GM11168 (cell line): ENCODE measurements around the gene OARD1.

Experiments used
- in situ Hi-C: fragments of 300-500 bp; cut with MboI; formaldehyde crosslinking; loops from one replicate; pipeline ENCODE4 v1.12.0; 2022; ENCODE audit warnings: low sequenced_read_pairs; ENCODE audit not compliant: unreplicated experiment

Gene OARD1

DNA sequence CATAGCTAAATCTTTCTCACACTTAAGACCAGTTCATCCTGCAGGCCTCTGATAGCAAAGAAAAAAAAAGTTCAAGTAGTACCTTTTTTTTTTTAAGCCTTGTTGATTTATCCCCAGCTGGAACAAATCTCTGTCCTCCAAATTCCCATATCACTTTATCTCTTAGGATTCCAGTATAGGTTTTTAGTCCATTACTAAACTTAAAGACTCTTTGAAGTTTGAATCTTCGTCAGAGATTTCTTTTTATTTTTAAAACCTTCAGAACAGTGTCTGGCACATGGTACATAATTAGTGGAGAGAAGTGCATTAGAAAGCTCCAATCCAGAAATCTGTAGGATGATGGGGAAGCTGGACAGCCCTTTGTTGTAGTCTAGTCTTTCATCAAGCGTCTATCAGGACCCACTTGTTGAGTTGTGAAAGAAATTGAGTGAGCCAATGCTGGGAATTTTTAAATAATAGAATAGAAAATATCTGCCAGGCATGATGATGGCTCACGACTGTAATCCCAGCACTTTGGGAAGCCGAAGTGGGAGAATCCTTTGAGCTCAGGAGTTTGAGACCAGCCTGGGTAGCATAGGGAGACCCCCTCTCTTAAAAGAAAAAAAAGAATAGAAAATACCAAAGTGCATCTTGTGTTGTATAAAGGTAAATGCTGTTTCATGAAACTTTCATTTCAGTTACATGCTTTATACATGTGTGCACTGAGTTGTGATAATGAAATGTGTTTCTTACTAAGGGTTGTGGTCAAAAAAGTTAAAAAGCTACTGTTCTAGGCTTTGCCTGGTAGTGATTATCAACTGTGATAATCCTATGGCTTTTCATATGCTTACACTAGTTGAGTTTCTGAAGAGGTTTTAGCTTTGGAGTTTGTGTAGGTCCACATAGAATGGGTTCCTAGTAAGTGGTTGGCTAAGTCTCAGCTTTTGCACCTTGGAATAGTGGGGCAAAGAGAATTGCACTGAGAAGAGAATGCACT, 3.8 kb upstream of the OARD1 start:
- in situ Hi-C loops = loop anchor here (25.0 kb wide), 1 partner anchor 236 kb away; no protein-coding TSS in a partner anchor

DNA sequence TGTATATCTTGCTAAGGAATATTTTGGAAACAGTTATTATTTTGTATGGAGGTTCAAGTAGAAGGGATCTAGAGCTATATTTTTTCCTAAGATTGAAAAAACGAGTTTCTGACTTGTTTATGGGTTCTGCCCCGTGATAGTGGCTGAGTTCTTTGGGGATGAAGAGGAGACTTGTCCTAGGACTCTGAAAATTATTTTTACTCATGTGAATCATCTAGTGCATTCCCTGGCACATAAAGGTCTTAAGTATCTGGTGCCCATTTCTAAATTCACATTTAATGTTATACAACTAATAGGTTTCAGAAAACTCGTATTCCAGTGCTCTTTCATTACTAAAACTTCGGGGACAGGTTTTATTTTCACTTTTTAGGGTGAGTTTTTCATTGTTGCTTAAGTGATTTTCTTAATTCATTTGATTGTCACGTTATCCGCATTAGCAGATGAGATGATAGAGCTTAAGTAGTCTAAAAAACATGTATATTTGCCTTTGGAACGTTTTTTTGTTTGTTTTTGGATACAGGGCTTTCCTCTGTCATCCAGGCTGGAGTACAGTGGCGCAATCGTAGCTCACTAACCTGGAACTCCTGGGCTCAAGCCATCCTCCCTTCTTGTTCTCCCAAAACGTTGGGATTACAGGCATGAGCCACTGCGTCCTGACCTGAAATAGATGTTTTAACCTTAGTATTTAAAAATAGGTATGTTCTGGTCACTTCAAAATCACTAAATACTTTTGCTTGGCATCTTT, 2.7 kb upstream of the OARD1 start:
- in situ Hi-C loops = loop anchor here (25.0 kb wide), 1 partner anchor 237 kb away; no protein-coding TSS in a partner anchor

DNA sequence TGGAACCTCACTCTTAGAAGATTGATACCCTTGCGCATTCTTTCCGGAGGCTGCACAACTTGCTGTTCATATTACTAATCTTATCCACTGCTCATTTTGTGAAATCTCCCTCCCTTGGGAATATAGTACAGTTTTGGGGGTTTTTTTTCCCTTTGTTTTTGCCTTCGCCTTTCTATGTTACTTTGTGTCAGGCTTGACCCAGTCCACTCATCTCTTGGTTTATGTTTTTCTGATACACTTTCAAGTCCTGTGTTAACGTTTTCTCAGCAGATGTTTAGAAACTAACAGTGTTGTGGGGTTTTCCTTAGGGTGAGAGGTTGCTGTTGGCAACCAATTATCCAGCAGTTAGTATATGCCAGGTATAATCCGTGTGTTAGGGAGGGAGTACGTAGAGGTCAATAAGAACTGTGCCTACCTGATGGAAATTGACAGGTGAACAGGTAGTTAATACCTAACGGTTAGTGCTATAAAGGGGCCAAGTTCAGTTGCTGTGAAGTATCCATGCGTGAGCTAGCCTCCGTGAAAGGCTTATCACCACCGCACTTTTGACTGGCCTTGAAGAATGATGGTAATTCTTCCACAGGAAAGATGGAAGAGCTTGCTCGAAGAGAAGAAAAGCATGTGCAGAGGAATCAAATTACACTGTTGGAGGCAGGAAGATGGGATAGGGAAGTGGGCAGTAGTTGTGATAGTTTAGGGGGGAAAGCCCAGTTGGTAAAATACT, 2.0 kb upstream of the OARD1 start:
- in situ Hi-C loops = no loop called here

DNA sequence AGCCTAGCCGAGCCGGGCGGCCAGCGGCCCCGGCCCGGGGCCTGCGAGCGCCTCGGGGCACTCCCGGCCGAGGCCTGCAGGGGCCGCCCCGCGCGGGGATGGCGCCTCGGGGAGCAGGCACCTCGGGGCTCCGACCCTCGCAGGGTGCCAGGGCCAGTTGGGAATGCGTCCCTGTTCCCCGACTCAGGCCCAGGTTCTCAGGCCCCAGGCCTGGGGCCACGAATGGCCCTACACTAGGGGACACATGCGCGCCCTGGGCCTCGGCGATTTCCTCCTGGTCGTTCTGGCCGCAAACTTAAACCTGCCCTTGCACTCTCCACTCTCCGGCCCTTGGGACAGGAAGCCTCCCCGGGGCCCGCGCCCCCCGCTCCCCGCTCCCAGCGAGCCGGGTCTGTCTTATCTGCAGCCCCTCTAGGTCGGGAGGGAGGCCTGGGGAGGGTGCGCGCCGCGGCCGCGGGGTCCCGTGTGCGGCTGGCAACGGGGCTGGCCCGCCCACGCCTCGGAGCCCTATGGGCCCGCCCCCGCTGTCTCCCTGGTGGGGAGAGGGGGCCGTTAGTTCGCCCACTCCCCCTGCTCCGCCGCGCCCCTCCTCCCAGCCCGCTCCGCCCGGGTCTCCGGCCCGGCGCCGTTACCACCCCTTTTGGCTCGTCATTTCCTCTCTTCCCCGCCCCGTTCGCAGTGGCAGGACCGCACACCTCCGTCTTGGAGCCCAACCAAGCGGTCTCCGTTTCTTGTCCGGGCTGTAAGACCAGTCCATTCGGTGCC, 1.2 kb upstream of the OARD1 start:
- in situ Hi-C loops = no loop called here

DNA sequence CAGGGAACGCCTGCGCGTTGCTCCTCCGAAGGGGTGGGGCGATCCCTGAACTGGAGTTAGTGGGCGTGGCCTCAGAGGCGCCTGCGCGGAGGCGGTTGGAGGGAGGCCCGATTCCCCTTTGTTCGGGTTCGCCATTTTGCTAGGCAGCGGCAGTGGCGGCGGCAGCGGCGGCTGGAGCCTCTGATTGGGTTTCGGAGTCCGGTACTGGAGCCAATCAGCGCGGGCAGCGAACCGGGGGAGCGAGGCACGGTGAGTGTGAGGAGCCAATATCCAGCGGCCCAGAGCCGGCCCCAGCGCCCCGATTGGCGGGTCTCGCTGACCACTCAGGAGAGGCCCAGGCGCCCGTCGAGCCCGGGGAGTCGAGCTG, 663 bp upstream of the OARD1 start, which contains the start of gene NFYA:
NFYA (plus strand) TSS at position 139 of the 367 bp plus-strand sequence. CDS start 6,116 bp downstream, outside the sequence.
- in situ Hi-C loops = no loop called here

DNA sequence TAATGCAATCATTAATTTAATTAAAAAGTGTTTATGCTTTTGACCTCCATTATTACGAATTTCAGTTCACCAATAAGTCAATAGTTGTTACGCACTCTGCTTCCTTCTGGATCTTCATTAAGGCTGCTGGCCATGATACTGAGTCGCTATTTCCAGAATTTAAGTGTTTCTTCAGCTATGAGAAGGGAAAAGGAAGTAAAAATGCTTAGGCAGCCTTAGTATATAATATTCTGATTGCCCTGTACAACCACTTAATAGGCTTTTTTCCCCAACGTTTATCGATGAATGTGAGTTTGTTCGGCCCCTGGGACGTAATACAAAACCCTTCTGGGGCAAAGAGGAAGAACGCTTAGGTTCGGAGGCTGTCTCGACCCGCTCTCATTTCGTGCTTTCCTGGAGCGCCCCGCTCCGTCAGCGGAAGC, 644 bp downstream of the OARD1 start:
- in situ Hi-C loops = no loop called here

DNA sequence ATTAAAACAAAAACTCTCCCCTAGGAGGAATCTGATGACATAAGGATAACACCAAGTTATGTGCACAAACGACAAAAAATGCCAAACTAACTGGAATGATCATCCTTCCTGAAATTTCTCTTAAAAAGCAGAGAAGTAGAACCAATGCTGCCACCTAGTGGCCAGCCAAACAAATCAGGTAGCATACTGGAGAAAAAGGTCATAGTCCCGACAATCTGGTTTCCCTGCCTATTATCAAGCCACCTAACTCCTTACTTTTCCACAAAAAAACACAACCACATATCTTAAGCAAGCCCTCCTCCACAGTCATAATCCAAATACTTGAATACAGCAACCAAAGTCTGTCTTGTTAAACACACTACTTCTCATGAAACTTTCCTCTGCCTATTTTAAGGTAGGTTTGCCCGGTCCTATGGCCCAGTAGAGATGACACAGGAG, 5.3 kb downstream of the OARD1 start:
- in situ Hi-C loops = no loop called here

DNA sequence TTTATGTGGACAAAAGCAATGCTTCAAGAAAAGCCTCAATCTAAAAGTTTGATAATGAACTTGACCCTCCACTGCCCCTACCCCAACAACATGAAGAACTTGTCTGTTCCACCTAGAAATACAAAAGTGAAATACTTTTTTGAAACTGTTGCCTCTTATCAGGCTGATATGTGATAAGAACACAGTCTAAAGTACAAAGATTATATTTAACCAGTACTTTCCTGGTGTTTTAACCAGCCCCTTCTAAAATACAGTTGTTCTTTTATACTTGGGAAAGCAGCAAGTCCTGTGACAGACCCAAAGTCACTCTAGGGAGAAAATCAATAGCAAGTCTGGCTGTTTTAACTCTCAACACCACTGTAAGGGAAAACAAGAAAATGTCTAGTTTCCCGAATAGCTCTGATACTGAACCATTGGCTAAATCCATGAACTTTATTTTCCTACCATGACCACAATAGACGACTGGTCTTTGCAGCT, 6.6 kb downstream of the OARD1 start:
- in situ Hi-C loops = no loop called here

DNA sequence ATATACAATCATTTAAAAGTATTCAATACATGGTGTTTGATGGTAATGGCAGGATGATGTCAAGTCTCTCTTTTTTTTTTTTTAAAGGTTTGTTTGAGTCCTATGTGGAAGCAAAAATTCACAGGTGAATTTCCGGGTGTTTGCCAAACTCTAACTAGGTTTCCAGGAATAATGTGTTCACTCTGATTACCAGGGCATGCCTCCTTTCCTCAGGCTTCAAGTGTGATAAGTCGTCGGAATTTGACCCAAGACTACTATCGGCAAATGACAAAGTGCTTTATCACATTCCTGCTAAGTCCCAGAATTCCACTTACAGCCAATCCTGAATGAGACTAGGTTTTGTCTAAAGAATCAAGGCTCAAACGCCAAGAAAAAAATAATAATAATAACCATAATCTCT, 7.3 kb downstream of the OARD1 start:
- in situ Hi-C loops = no loop called here

DNA sequence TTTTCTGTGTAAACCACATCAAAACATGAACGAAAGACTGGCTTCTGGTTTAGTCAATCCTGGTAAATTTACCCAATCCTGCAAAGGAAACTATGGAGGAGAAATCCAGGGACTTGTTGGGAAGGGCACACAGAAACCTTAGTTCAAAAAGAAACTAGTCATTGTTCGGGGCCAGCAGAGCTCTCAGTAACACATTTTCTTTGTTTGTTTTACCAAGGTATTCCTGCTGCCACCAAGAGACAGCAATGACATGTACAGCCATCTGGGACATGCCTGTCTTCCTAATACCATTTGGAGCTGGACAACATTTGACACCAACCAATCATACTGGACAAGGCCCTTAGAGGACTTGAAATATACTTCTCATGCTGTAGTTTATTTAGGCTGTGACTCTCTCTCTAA, 8.3 kb downstream of the OARD1 start:
- in situ Hi-C loops = no loop called here

DNA sequence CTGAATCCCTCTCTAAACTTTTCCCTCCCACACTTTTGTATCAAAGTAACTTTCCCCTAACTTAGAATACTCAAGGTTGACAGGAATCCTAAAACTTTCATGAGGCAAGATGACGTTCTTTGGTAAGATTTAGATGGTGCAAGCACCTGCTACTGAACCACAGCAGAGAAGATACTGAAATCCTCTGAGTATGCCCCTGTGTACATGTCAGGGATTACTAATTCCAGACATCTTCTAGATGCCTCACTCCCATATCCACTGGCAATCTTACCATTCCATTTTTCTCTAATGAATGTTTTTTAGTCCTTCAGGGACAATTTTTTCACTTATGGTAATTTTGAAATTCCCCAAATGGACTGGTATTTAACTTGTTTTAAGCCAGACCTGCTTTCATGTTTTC, 10.1 kb downstream of the OARD1 start:
- in situ Hi-C loops = no loop called here

DNA sequence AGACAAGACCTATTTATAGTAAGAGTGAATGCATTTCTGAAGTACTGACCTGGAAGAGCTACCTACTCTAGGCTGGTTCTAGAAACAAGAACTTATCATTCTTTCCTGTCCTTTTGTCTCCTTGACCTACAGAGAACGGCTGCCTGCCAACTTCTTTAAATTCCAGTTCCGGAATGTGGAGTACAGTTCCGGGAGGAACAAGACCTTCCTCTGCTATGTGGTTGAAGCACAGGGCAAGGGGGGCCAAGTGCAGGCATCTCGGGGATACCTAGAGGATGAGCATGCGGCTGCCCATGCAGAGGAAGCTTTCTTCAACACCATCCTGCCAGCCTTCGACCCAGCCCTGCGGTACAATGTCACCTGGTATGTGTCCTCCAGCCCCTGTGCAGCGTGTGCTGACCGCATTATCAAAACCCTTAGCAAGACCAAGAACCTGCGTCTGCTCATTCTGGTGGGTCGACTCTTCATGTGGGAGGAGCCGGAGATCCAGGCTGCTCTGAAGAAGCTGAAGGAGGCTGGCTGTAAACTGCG, 10.9 kb downstream of the OARD1 start:
- in situ Hi-C loops = no loop called here

DNA sequence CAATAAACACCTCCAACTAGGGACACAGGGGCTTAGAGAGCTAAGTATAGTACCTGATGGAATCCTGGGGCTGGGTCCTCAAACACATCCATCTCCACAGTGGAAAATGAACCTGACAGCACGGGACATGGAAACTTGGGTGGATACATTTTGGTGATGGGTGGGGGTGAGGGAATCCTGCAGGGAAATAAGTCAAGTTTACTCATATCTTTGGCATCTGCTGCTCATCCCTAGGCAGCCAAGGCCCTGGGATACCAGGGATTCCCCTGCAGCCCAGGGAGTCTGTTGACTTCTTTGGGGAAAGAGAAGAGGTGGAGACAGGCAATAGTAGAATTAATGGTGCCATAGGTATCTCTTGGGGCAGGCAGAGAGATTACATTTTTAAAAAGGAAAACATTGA, 12.6 kb downstream of the OARD1 start:
- in situ Hi-C loops = no loop called here

DNA sequence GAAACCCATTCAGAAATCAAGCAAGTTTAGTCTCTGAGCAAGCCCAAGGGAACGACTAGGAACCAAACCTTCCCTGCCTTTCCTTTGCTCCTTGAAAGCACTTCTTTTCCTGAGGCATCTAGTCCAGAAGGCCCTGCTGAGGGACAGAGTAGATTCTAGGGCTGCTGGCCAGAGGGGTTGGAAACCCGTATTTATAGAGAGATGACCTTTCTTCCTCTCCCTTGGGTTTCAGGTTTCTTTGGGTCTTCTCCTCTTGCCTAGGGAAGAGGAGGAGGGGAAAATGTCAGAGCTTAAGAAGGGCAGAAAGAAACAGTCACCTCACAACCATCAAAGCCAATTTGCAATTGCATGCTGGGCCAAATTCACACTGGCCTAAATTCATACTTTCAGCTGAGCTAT, 13.4 kb downstream of the OARD1 start:
- in situ Hi-C loops = no loop called here

DNA sequence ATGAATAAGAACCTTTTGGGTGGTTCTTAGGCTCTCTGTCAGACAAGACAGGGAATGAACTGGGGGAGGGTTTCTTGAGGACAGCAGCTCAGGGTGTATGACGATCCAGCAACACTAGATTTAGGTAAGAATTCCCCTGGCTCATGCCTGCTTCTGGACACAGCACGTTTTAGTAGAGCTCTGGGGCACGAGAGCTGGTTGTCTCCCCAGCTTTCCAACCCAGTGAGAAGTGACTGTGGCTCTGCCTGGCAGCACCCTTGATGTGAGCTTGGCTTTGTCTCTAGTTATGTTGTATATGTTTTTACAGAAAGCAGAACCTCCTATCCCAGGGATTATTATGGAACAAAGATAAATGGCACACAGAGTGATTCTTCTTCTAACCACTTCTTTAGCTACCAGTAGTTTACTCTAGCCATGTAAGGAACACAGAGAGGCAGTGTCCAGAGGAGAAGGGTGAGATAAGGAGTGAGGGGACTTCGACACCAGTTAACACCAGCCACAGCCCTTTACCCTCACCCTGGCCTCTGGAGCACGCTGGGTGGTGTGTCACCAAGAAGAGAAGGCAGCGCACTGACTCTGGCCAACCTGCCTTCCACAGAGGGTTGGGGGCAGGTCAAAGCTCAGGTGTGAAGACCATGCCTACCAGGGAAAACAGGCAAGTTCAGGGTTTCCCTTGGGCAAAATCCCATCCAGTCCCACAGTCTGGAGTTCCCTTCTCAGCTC, 15.2 kb downstream of the OARD1 start:
- in situ Hi-C loops = no loop called here

DNA sequence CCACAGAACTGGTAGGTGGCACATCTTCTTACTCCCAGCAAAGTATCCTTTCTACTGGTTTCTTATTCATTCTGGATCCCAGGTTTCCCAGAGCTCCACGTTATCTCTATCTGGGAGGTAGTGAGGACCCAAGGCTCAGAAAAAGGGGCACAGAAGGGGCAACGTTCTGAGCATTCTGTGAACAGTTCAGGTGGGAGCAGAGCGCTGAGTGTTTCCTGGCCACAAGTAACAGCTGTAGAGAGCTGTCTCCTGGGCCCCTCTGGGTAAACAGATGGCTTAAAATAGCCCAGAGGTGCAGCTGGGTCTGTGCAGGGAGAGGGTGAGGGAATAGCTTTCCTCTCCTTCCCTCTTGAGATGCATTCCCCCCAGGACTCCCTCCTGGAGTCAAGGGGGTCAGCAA, 17.0 kb downstream of the OARD1 start:
- in situ Hi-C loops = no loop called here

DNA sequence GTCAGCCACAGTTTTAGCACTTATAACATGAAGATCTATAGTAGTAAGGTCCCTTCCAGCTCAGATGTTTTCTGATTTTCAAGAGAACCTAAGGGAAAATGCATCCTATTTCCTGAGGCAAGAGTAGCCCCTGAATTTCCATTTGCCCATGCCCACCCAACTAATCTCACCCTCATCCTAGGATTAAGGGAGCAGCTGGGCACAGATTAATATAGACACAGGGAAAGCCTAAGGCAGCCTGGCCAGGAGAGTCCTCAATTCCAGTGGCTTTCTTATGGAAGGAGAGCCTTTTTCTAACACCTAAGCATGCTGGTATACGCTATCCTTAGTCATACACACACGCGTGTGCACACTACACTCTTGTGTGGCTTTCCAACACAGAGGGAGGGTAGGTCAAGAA, 17.6 kb downstream of the OARD1 start:
- in situ Hi-C loops = no loop called here

DNA sequence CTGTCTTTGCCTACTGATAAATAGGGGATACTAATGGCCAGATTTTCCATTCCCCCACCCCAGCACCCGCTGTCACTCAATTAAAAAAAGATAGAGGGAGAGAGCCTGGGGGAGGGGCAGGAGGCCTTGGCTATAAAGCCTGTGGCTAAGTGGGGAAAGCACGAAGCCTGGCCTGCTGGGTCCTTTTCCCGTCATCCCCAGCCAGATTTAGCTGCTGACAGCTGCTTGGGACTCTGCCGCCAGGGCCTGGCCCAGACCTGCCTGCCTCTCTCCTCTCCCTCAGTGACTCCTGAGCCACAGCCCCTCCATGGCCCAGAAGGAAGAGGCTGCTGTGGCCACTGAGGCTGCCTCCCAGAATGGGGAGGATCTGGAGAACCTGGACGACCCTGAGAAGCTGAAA, 19.1 kb downstream of the OARD1 start, which contains the start of gene APOBEC2:
APOBEC2 (plus strand) TSS at position 162 of the 400 bp plus-strand sequence; CDS start at position 308, 146 bp downstream.
- in situ Hi-C loops = no loop called here

DNA sequence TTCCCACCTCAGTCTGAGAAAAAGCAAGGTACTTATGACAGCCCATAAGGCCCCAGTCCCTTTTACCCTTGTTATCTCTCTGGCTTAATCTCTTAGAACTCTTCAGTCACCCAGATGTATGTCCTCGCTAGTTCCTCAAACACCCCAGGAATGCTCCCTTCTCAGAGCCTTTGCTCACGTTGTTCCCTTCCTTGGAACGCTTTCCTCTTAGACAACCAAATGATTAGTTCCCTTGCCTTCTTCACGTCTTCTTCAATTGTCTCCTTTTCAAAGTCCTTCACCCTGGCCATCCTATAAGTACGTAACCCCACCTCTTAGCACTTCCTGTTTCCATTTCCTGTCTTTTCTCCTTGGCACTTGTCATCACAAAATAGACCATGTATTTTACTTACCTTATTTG, 20.3 kb downstream of the OARD1 start:
- in situ Hi-C loops = no loop called here
